Activated B cell treated with CpG ODN at 0.5 μM for 24 hours (primary cell): ENCODE results near the gene CFAP61. TPM values are rescaled to one million over a fixed set of nuclear protein-coding genes. Genes with fewer than 3 reads are reported as not detected.

Experiments
- ATAC-seq: fragments of 200-7000 bp; cut with Tn5 transposase; one replicate; pipeline ENCODE4 v1.10.0; 2021; ENCODE audit warnings: low read depth, mild to moderate bottlenecking, moderate library complexity
- CTCF ChIA-PET: fragments of 350-600 bp; sonication (Branson Sonifier 250); formaldehyde crosslinking; loops from one replicate; lab custom pipeline; 2021; ENCODE audit warnings: antibody characterized with exemption; lab: Charles Lee
- POLR2A ChIA-PET: fragments of 350-600 bp; sonication (Branson Sonifier 250); formaldehyde crosslinking; loops from one replicate; lab custom pipeline; 2021; ENCODE audit warnings: antibody characterized with exemption; lab: Charles Lee
- DNase-seq: peaks from one replicate; pipeline ENCODE4 v3.0.0; 2022
- H3K27ac Mint-ChIP-seq: one replicate; pipeline ENCODE4 v1.8.0; 2020; ENCODE audit warnings: mixed read lengths
- H3K27me3 Mint-ChIP-seq: one replicate; pipeline ENCODE4 v1.8.0; 2021; ENCODE audit warnings: mixed read lengths
- H3K36me3 Mint-ChIP-seq: one replicate; pipeline ENCODE4 v1.8.0; 2021; ENCODE audit warnings: low read depth, mixed read lengths
- H3K4me1 Mint-ChIP-seq: one replicate; pipeline ENCODE4 v1.8.0; 2021; ENCODE audit warnings: mixed read lengths
- H3K4me3 Mint-ChIP-seq: one replicate; pipeline ENCODE4 v1.8.0; 2020; ENCODE audit warnings: mild to moderate bottlenecking, mixed read lengths
- H3K9me3 Mint-ChIP-seq: one replicate; pipeline ENCODE4 v1.8.0; 2020; ENCODE audit warnings: mixed read lengths
- intact Hi-C: fragments of 100-400 bp; cut with micrococcal nuclease; formaldehyde crosslinking; loops from one replicate; pipeline ENCODE4 v1.15.1; 2024
- total RNA-seq: library from RNA; stranded (reverse); gene quantifications from 2 replicates; pipeline ENCODE4 v1.2.3, GENCODE V29; 2022
- TF ChIP-seq, protein P1 (sequence below): fragments of 200-600 bp; IDR thresholded peaks from one replicate; pipeline ENCODE4 v1.8.0; 2022; ENCODE audit warnings: antibody characterized with exemption, mild to moderate bottlenecking

The CFAP61 gene
- total RNA-seq, 1 donor from 2014 or later = not detected

DNA sequence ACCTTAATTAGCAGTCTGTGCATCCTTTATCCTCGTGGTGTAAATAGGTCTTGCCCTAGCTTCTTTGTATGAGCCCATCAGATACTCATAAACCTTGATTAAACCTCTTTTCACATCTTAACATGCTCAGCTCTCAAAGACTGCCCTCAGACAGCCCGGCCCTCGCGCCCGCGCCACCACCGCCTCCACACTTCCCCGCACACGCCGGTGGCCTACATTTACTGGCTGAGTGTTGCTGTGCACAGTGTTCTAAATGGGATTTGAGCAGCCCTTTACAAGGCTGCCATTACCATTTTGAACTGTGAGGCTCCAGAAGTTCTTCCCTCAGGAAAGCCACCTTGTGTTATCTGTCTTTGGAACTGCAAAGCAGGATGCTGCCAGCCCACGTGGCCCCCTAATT, 252.6 kb downstream of the CFAP61 start:
- POLR2A ChIA-PET = no interaction called here
- TF ChIP-seq, protein P1, sequence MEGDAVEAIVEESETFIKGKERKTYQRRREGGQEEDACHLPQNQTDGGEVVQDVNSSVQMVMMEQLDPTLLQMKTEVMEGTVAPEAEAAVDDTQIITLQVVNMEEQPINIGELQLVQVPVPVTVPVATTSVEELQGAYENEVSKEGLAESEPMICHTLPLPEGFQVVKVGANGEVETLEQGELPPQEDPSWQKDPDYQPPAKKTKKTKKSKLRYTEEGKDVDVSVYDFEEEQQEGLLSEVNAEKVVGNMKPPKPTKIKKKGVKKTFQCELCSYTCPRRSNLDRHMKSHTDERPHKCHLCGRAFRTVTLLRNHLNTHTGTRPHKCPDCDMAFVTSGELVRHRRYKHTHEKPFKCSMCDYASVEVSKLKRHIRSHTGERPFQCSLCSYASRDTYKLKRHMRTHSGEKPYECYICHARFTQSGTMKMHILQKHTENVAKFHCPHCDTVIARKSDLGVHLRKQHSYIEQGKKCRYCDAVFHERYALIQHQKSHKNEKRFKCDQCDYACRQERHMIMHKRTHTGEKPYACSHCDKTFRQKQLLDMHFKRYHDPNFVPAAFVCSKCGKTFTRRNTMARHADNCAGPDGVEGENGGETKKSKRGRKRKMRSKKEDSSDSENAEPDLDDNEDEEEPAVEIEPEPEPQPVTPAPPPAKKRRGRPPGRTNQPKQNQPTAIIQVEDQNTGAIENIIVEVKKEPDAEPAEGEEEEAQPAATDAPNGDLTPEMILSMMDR = no peak
- H3K4me1 Mint-ChIP-seq = peaks cover 5% of the 10 kb centered on the region
- H3K36me3 Mint-ChIP-seq = no peaks in the 10 kb centered on the region
- peaks cover 5% of the 10 kb centered on the region for H3K27me3 Mint-ChIP-seq
- DNase-seq = no peak
- no peaks in the 10 kb centered on the region for H3K9me3 Mint-ChIP-seq
- H3K4me3 Mint-ChIP-seq = no peak overlapping the region
- intact Hi-C loops = no loop called here
- no peak for ATAC-seq
- H3K27ac Mint-ChIP-seq = no peak overlapping the region
- CTCF ChIA-PET = no interaction called here

DNA sequence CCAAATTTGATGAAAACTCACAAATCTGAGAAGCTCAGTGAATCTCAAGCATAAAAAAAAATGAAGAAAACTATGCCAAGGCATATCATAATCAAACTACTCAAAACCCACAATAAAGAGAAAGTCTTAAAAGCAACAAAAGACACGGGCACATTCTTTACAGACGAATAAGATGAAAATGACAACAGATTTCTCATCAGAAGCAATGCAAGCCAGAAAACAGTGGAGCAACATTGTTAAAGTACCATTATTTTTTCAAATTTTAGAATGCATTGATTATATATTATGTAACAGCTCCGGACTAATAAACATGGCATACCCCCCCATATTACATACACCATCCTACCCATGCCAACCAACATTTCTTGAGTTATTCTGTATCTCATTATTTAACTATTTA, 260.2 kb downstream of the CFAP61 start:
- intact Hi-C loops = no loop called here
- Mint-ChIP-seq H3K27ac (no peak overlapping the region), H3K36me3 (no peaks in the 10 kb centered on the region), H3K4me3 (no peak overlapping the region), H3K9me3 (peaks cover 3% of the 10 kb centered on the region), H3K27me3 (peaks cover 7% of the 10 kb centered on the region), H3K4me1 (peaks cover 7% of the 10 kb centered on the region)
- ChIA-PET CTCF (no interaction called here), POLR2A (no interaction called here)
- TF ChIP-seq, protein P1 = no peak
- no peak for DNase-seq
- no peak for ATAC-seq

DNA sequence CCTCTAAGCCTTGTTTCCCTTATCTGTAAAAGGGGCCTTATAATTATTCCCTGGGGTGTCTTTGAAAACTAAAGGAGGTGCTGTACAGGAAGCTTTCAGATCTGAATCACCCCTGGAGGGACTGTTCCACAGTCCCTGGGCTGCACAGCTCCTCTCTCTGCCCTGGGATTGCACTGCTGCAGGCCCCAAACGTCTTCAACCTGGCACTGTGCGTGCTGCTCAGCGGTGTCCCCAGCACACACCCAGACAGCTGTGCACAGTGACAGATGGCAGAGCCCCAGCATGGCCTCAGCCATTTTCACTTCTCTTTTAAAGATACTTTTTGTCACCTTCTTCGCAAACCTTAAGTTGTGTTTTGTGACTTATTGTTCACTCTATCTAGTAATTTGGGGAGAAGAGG, 264.9 kb downstream of the CFAP61 start:
- ChIA-PET CTCF (no interaction called here), POLR2A (no interaction called here)
- Mint-ChIP-seq H3K27ac (no peak overlapping the region), H3K4me1 (peaks cover 8% of the 10 kb centered on the region), H3K36me3 (no peaks in the 10 kb centered on the region), H3K27me3 (peaks cover 5% of the 10 kb centered on the region), H3K4me3 (peak overlapping the region; percentile 24), H3K9me3 (peaks cover 10% of the 10 kb centered on the region)
- TF ChIP-seq, protein P1 = no peak
- intact Hi-C loops = no loop called here
- DNase-seq (no peak), ATAC-seq (peak; percentile 76)

DNA sequence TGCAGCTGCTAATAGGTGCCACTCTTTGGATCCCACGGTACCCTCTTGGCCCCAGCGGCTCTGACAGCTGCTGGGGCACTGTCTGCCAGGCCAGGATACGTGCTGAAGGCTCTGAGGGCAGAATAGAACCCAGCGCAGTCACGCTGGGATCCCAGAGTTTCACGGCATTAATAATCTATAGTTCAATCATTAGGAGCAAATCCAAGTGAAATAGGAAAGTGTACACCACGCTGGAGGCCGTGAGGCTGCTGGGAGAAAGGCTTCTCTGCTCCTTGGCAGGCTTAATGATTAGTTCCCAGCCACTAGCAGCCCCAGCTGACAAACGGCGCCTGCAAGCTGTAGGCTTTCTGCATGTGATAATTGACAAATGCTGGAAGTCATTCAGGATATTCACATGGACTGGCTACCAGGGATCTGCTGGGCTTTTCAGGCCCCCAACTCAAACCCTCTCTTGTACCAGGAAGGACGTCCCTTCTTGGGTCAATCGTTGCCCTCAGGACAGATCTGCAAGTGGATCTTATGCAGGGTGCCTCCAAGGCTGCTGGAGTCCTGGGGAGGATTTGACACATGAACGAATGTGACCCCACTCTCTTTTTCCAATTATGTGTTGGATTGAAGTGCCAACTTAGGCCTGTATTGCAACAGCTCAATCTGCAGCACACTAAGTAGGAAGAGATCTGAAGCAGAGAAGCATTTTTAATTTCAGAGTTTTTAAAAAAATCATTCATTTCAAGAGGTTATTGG, 265.5 kb downstream of the CFAP61 start:
- peak overlapping the region; percentile 24 for H3K4me3 Mint-ChIP-seq
- DNase-seq = no peak
- no peak overlapping the region for H3K27ac Mint-ChIP-seq
- H3K4me1 Mint-ChIP-seq = peaks cover 8% of the 10 kb centered on the region
- ChIA-PET POLR2A (no interaction called here), CTCF (no interaction called here)
- intact Hi-C loops = no loop called here
- no peaks in the 10 kb centered on the region for H3K36me3 Mint-ChIP-seq
- peaks cover 8% of the 10 kb centered on the region for H3K9me3 Mint-ChIP-seq
- no peak for ATAC-seq
- TF ChIP-seq, protein P1 = no peak
- peaks cover 4% of the 10 kb centered on the region for H3K27me3 Mint-ChIP-seq

DNA sequence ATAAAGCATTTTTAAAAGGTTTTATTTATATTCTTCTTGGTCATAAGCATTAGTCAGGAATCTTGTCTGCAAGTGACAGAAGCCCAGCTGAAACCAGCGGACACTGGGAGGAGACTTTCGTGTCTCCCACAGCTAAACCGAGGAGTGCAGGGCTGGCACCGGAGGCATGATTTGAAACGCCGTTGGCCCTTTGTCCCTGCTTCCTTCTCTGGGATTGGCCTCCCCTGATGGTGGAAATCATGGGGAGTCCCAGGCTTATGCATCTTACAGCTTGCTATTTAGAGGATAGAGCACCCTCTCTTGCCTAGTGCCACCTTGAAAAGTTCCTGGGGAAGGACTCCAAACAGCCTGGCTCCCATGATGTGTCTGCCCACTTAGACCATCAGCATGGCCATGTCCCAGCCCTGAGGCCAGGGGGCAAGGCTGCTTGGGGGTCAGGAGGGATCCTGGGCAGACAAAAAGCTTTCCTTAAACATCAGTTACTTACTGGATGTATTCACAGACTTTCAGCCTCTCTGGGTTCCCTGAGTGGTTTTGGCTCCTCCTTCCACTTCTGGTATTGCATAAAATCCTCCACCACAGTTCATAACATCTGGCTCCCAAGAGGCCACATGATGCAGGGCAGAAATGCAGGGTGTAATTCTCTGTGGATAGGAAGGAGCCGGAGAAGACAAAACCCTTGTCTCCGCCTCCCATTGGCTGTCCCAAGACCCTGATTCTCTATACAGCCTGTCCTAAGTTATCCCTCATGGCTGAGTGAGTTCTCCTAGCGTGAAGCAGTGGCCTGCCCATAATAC, 266.2 kb downstream of the CFAP61 start:
- peaks cover 8% of the 10 kb centered on the region for H3K4me1 Mint-ChIP-seq
- ChIA-PET POLR2A (no interaction called here), CTCF (no interaction called here)
- no peaks in the 10 kb centered on the region for H3K27me3 Mint-ChIP-seq
- H3K4me3 Mint-ChIP-seq = no peak overlapping the region
- ATAC-seq (no peak), DNase-seq (no peak)
- TF ChIP-seq, protein P1 = no peak
- H3K27ac Mint-ChIP-seq = no peak overlapping the region
- H3K36me3 Mint-ChIP-seq = no peaks in the 10 kb centered on the region
- intact Hi-C loops = no loop called here
- peaks cover 7% of the 10 kb centered on the region for H3K9me3 Mint-ChIP-seq
